ENCODE measurements around the gene XYLT1. TPM values are rescaled to one million over a fixed set of nuclear protein-coding genes. Genes with fewer than 3 reads are reported as not detected.
A peak's percentile ranks its signal among the peaks of the same experiment; 100 is the strongest.

XYLT1 gene
- polyA plus RNA-seq, 1 donor from 2014 or later: 3.3 TPM

DNA sequence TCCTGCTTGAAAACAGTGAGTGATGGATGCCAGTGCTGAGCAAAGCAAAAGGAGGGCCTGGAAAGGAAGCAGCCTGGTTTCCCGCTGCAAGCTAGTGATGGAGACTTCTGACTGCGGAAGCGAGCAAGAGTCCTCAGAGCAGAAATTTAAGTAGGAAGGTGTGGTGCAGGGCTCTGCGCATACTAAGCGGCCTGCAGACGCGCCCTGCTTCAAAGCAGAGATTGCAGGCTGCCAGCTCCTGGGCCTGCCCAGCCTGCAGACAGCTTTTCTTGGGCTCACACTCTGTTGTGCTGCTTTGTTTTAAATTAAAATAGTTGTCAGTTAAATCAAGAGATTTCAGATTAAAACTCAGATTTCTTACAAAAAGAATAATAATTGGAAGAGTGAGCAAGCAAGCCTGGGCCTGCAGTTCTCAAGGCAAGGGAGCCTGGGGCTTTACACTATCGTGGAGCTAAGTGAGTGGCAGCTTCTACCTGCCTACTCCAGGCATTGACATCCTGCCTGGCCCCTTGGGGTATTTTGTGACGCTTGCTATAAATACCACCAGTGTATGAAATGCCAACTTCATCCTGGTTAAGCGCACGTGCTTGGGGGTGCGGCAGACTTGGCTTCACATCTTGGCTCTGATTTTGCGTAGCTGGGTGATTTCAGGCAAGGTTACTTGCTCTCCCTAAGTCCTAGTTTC, 237.3 kb downstream of the XYLT1 start:
- Histone ChIP-seq H3K27ac (ENCODE audit: low read length) (peak overlapping the region; percentile 86), H3K27me3 (ENCODE audit: insufficient read depth, low read depth, low read length) (no peaks in the 10 kb centered on the region), H3F3A (ENCODE audit: insufficient read depth, low read length, poor library complexity, severe bottlenecking) (peaks cover 4% of the 10 kb centered on the region), H3K79me2 (replicated peaks; ENCODE audit: insufficient read depth, low read length) (no peaks in the 10 kb centered on the region), H3K36me3 (ENCODE audit: insufficient read depth, low read length) (no peaks in the 10 kb centered on the region), H3K9me2 (ENCODE audit: insufficient read depth, low read length) (no peaks in the 10 kb centered on the region), H3K9me3 (ENCODE audit: low read length) (no peaks in the 10 kb centered on the region), H3K4me2 (ENCODE audit: low read length) (peak overlapping the region; percentile 38), H3K9ac (ENCODE audit: low read length) (peak overlapping the region; percentile 53), H2AFZ (ENCODE audit: low read depth, low read length) (no peak overlapping the region), H4K20me1 (ENCODE audit: insufficient read depth) (no peaks in the 10 kb centered on the region), H3K4me3 (ENCODE audit: low read length) (peak overlapping the region; percentile 37)
- TF ChIP-seq RAD21 (conservative IDR thresholded peaks at IDR 0.05) (no peak), EP300 (conservative IDR thresholded peaks at IDR 0.05; ENCODE audit: poor library complexity, severe bottlenecking) (peak; percentile 75), MXI1 (conservative IDR thresholded peaks at IDR 0.05; ENCODE audit: poor library complexity, severe bottlenecking) (no peak), TAF1 (IDR thresholded peaks at IDR 0.05; ENCODE audit: low read depth) (no peak), POLR2AphosphoS5 (IDR thresholded peaks at IDR 0.05) (peak; percentile 70)
- TF ChIP-seq, protein P1, sequence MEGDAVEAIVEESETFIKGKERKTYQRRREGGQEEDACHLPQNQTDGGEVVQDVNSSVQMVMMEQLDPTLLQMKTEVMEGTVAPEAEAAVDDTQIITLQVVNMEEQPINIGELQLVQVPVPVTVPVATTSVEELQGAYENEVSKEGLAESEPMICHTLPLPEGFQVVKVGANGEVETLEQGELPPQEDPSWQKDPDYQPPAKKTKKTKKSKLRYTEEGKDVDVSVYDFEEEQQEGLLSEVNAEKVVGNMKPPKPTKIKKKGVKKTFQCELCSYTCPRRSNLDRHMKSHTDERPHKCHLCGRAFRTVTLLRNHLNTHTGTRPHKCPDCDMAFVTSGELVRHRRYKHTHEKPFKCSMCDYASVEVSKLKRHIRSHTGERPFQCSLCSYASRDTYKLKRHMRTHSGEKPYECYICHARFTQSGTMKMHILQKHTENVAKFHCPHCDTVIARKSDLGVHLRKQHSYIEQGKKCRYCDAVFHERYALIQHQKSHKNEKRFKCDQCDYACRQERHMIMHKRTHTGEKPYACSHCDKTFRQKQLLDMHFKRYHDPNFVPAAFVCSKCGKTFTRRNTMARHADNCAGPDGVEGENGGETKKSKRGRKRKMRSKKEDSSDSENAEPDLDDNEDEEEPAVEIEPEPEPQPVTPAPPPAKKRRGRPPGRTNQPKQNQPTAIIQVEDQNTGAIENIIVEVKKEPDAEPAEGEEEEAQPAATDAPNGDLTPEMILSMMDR (IDR thresholded peaks at IDR 0.05; ENCODE audit: poor library complexity, severe bottlenecking): no peak
- TF ChIP-seq, protein P2, sequence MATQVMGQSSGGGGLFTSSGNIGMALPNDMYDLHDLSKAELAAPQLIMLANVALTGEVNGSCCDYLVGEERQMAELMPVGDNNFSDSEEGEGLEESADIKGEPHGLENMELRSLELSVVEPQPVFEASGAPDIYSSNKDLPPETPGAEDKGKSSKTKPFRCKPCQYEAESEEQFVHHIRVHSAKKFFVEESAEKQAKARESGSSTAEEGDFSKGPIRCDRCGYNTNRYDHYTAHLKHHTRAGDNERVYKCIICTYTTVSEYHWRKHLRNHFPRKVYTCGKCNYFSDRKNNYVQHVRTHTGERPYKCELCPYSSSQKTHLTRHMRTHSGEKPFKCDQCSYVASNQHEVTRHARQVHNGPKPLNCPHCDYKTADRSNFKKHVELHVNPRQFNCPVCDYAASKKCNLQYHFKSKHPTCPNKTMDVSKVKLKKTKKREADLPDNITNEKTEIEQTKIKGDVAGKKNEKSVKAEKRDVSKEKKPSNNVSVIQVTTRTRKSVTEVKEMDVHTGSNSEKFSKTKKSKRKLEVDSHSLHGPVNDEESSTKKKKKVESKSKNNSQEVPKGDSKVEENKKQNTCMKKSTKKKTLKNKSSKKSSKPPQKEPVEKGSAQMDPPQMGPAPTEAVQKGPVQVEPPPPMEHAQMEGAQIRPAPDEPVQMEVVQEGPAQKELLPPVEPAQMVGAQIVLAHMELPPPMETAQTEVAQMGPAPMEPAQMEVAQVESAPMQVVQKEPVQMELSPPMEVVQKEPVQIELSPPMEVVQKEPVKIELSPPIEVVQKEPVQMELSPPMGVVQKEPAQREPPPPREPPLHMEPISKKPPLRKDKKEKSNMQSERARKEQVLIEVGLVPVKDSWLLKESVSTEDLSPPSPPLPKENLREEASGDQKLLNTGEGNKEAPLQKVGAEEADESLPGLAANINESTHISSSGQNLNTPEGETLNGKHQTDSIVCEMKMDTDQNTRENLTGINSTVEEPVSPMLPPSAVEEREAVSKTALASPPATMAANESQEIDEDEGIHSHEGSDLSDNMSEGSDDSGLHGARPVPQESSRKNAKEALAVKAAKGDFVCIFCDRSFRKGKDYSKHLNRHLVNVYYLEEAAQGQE (IDR thresholded peaks at IDR 0.05; ENCODE audit: borderline replicate concordance): no peak

DNA sequence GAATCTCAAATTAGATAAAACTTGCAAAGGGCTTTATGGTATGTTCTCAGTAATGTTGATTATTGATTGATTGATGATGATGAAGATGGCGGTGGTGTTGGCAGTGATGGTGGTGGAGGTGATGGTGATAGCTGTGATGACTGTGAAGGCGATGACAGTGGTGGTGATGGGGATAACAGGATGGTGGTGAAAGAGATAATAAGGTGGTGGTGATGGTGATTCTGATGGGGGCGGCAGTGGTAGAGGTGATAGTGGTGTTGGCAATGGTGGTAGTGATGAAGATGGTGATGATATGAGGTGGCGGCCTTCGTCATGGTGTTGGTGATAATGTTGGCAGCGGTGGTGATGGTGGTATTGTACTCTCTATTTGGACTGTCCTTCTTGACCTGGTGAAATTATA, 238.3 kb downstream of the XYLT1 start:
- Histone ChIP-seq H4K20me1 (ENCODE audit: insufficient read depth) (no peaks in the 10 kb centered on the region), H3F3A (ENCODE audit: insufficient read depth, low read length, poor library complexity, severe bottlenecking) (peaks cover 4% of the 10 kb centered on the region)
- TF ChIP-seq POLR2AphosphoS5 (IDR thresholded peaks at IDR 0.05): no peak
- no peak for TF ChIP-seq EZH2 (IDR thresholded peaks at IDR 0.05; ENCODE audit: borderline replicate concordance, insufficient read depth, low read length, poor library complexity, severe bottlenecking)
- TF ChIP-seq EP300 (conservative IDR thresholded peaks at IDR 0.05; ENCODE audit: poor library complexity, severe bottlenecking): no peak
- no peak for TF ChIP-seq RAD21 (conservative IDR thresholded peaks at IDR 0.05)
- no peak for TF ChIP-seq MXI1 (conservative IDR thresholded peaks at IDR 0.05; ENCODE audit: poor library complexity, severe bottlenecking)
- TF ChIP-seq SMC3 (conservative IDR thresholded peaks at IDR 0.05; ENCODE audit: poor library complexity): no peak
- TF ChIP-seq, protein P2 (IDR thresholded peaks at IDR 0.05; ENCODE audit: borderline replicate concordance): no peak
- TF ChIP-seq TAF1 (IDR thresholded peaks at IDR 0.05; ENCODE audit: low read depth): no peak
- TF ChIP-seq, protein P1 (IDR thresholded peaks at IDR 0.05; ENCODE audit: poor library complexity, severe bottlenecking): no peak

More for the DNA sequence above, 238.3 kb downstream of the XYLT1 start:
- Histone ChIP-seq H3K4me3 (ENCODE audit: low read length) (no peak overlapping the region), H3K27me3 (ENCODE audit: insufficient read depth, low read depth, low read length) (no peaks in the 10 kb centered on the region), H3K4me2 (ENCODE audit: low read length) (no peak overlapping the region), H3K9me3 (ENCODE audit: low read length) (no peaks in the 10 kb centered on the region), H3K79me2 (replicated peaks; ENCODE audit: insufficient read depth, low read length) (no peaks in the 10 kb centered on the region), H3K36me3 (ENCODE audit: insufficient read depth, low read length) (no peaks in the 10 kb centered on the region), H3K27ac (ENCODE audit: low read length) (peak overlapping the region; percentile 86), H3K9me2 (ENCODE audit: insufficient read depth, low read length) (no peaks in the 10 kb centered on the region), H3K9ac (ENCODE audit: low read length) (no peak overlapping the region), H2AFZ (ENCODE audit: low read depth, low read length) (no peak overlapping the region)
